H54 (cell line): ENCODE data around the gene ABCC5.

Experiments
- DNase-seq: peaks from one replicate; pipeline ENCODE4 v3.0.0; 2011; ENCODE audit warnings: low spot score, mixed read lengths; ENCODE audit not compliant: insufficient read length
- FAIRE-seq: peaks from 3 replicates; lab custom pipeline; 2011; peaks lifted over from hg19 to GRCh38; lab: Jason Lieb, UNC
- POLR2A ChIP-seq: IDR thresholded peaks from 2 replicates; pipeline ENCODE4 v1.6.1; 2011; ENCODE audit warnings: low read depth, mild to moderate bottlenecking, low read length

Gene ABCC5

GRCh38 chr3:184005941-184006507 lies 11.7 kb downstream of the ABCC5 start:
- no peak for TF ChIP-seq POLR2A
- peak; percentile 63 for DNase-seq
- FAIRE-seq, result peak; percentile 92

- no peak for TF ChIP-seq POLR2A
- DNase-seq, result no peak
- no peak for FAIRE-seq
These were observed 13.2 kb downstream of the ABCC5 start for GRCh38 chr3:184004476-184004875.

- peak; percentile 27 for FAIRE-seq
- TF ChIP-seq POLR2A, result no peak
- DNase-seq, result no peak
These were observed 14.3 kb downstream of the ABCC5 start for GRCh38 chr3:184003187-184003967.

GRCh38 chr3:184002469-184002868 lies 15.2 kb downstream of the ABCC5 start:
- FAIRE-seq (no peak), DNase-seq (no peak)
- TF ChIP-seq POLR2A, result no peak

- no peak for FAIRE-seq
- TF ChIP-seq POLR2A, result no peak
- no peak for DNase-seq
These were observed 15.9 kb downstream of the ABCC5 start for GRCh38 chr3:184001761-184002160.

- DNase-seq, result no peak
- FAIRE-seq, result no peak
- TF ChIP-seq POLR2A, result no peak
These were observed 26.3 kb downstream of the ABCC5 start for GRCh38 chr3:183991403-183991802.

GRCh38 chr3:183988216-183988790 lies 29.4 kb downstream of the ABCC5 start:
- no peak for TF ChIP-seq POLR2A
- DNase-seq (no peak), FAIRE-seq (no peak)

- no peak for TF ChIP-seq POLR2A
- FAIRE-seq (no peak), DNase-seq (no peak)
These were observed 30.6 kb downstream of the ABCC5 start for GRCh38 chr3:183987000-183987600.

- DNase-seq (no peak), FAIRE-seq (no peak)
- TF ChIP-seq POLR2A, result no peak
These were observed 32.6 kb downstream of the ABCC5 start for GRCh38 chr3:183984749-183985729.

- DNase-seq (no peak), FAIRE-seq (no peak)
- TF ChIP-seq POLR2A, result no peak
These were observed 33.5 kb downstream of the ABCC5 start for GRCh38 chr3:183984127-183984740.

GRCh38 chr3:183981990-183982644 lies 35.6 kb downstream of the ABCC5 start:
- DNase-seq (no peak), FAIRE-seq (no peak)
- TF ChIP-seq POLR2A, result no peak

GRCh38 chr3:183980403-183980802 lies 37.3 kb downstream of the ABCC5 start:
- FAIRE-seq, result no peak
- DNase-seq, result no peak
- TF ChIP-seq POLR2A, result no peak
